K562 treated with DMSO at 1 percent for 4 hours (cell line): ENCODE results near the gene TSSK1B. TPM values are rescaled to one million over a fixed set of nuclear protein-coding genes. Genes with fewer than 3 reads are reported as not detected.

Source experiments
- total RNA-seq: library from RNA; unstranded; fragments of 300-600 nt; gene quantifications from 2 replicates; pipeline ENCODE4 v1.2.3, GENCODE V29; 2022; ENCODE audit not compliant: insufficient read depth

Gene TSSK1B
- total RNA-seq: not detected in 2 replicates

GRCh38 chr5:113434889-113435288 is at the start of gene TSSK1B:
Gene TSSK1B, minus strand, starts transcription at chr5:113434989. Its CDS starts 150 bp downstream, at chr5:113434839.

Other genes starting within 250 kb of the TSSK1B start
- 0.19 TPM in 1 of 2 replicates, not detected in the other for gene MCC, start 53.5 kb upstream of the TSSK1B start, total RNA-seq
- gene YTHDC2, start 78.7 kb upstream of the TSSK1B start, total RNA-seq: 5.2 and 7.4 TPM in 2 replicates